SK-N-MC (cell line): ENCODE results near the gene NANOS1.

ENCODE experiments used
- EZH2 ChIP-seq: fragments of 200-600 bp; sonication (generic); IDR thresholded peaks from one replicate; pipeline ENCODE4 v1.6.1; 2017; ENCODE audit warnings: antibody characterized with exemption
- FOXP2 ChIP-seq: optimal IDR thresholded peaks from 2 replicates; pipeline ENCODE3; 2011; ENCODE audit warnings: mild to moderate bottlenecking, moderate library complexity; ENCODE audit not compliant: insufficient read depth; ENCODE audit errors: extremely low read length, control extremely low read depth

- TF ChIP-seq EZH2: no peak
- no peak for TF ChIP-seq FOXP2
Observed at GRCh38 chr10:118995739-118996138, 33.8 kb upstream of the NANOS1 start.
